ENCODE data around the gene RETREG3. TPM values are rescaled to one million over a fixed set of nuclear protein-coding genes. Genes with fewer than 3 reads are reported as not detected.

Gene RETREG3
- total and polyA plus RNA-seq, 2 of the 13 experiments (the other 11 are each of a cell fraction or from before 2014, with no cell fraction given), result 47.0 to 55.8 TPM

DNA sequence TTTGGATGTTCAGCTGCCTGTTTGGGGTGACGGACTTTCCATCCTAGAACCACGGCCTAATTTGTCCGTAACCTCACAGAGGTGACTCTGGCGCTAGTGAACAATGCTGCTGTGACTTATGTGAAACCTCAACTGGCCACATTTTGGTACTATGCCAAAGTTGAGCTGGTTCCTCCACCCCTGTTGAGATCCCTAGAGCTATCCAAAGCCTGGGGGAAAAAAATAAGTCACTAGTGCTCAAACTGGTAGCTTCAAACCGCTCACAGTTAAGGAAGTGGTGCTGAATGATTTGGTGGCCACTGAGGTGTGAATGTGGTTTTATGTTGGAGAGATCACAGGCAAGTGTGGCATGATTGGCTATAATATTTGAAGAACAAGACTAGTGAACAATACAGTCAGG, 38.6 kb upstream of the RETREG3 start:
- Histone ChIP-seq H3K4me1 (ENCODE audit: insufficient read depth, low read length) (peaks cover 21% of the 10 kb centered on the region), H4K20me1 (ENCODE audit: insufficient read depth, low read length) (no peaks in the 10 kb centered on the region), H3K27ac (ENCODE audit: extremely low read length, insufficient read depth, low read length) (no peak overlapping the region), H3K79me2 (ENCODE audit: insufficient read depth, low read length) (no peaks in the 10 kb centered on the region), H3K4me3 (replicated peaks in 1 of 3; ENCODE audit: insufficient read depth in 1 of 3, low read depth in 2 of 3, low read length in 3 of 3) (no peak overlapping the region), H3K9me3 (ENCODE audit: low read length) (no peaks in the 10 kb centered on the region), H2AFZ (ENCODE audit: low read length) (no peak overlapping the region), H3K36me3 (replicated peaks in 1 of 2; ENCODE audit: control insufficient read depth in 1 of 2, insufficient read depth in 2 of 2, low read length in 2 of 2) (no peaks in the 10 kb centered on the region), H3K27me3 (ENCODE audit: control insufficient read depth in 1 of 2, insufficient read depth in 2 of 2, low read length in 2 of 2) (peaks cover 0 to 11% of the 10 kb centered on the region in 2 experiments; a peak in 3 of 5 replicates), H3K4me2 (ENCODE audit: low read depth, low read length) (no peak overlapping the region), H3K9ac (ENCODE audit: insufficient read depth, low read depth, low read length) (no peak overlapping the region)
- in situ Hi-C loops (cut with HindIII; ENCODE audit: extremely low pct_ligation_motif_present, low pct_unique_long_range_greater_than_20kb), result no loop called here
- TF ChIP-seq MED13 (CRISPR knock-in tag; IDR thresholded peaks at IDR 0.05) (no peak), ZNF496 (CRISPR knock-in tag; IDR thresholded peaks at IDR 0.05; ENCODE audit: insufficient replicate concordance) (no peak), SRF (IDR thresholded peaks at IDR 0.05; ENCODE audit: low read depth, low read length) (no peak), TMF1 (CRISPR knock-in tag; IDR thresholded peaks at IDR 0.05; ENCODE audit: low read depth) (no peak), MXD4 (CRISPR knock-in tag; IDR thresholded peaks at IDR 0.05) (no peak), ZNF839 (CRISPR knock-in tag; IDR thresholded peaks at IDR 0.05; ENCODE audit: borderline replicate concordance) (no peak), ATF2 (CRISPR knock-in tag; IDR thresholded peaks at IDR 0.05) (no peak), MXD1 (CRISPR knock-in tag; IDR thresholded peaks at IDR 0.05) (no peak)
- TF ChIP-seq, protein P1, sequence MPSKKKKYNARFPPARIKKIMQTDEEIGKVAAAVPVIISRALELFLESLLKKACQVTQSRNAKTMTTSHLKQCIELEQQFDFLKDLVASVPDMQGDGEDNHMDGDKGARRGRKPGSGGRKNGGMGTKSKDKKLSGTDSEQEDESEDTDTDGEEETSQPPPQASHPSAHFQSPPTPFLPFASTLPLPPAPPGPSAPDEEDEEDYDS (CRISPR knock-in tag; IDR thresholded peaks at IDR 0.05), result no peak
- TF ChIP-seq, protein P2, sequence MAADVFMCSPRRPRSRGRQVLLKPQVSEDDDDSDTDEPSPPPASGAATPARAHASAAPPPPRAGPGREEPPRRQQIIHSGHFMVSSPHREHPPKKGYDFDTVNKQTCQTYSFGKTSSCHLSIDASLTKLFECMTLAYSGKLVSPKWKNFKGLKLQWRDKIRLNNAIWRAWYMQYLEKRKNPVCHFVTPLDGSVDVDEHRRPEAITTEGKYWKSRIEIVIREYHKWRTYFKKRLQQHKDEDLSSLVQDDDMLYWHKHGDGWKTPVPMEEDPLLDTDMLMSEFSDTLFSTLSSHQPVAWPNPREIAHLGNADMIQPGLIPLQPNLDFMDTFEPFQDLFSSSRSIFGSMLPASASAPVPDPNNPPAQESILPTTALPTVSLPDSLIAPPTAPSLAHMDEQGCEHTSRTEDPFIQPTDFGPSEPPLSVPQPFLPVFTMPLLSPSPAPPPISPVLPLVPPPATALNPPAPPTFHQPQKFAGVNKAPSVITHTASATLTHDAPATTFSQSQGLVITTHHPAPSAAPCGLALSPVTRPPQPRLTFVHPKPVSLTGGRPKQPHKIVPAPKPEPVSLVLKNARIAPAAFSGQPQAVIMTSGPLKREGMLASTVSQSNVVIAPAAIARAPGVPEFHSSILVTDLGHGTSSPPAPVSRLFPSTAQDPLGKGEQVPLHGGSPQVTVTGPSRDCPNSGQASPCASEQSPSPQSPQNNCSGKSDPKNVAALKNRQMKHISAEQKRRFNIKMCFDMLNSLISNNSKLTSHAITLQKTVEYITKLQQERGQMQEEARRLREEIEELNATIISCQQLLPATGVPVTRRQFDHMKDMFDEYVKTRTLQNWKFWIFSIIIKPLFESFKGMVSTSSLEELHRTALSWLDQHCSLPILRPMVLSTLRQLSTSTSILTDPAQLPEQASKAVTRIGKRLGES (CRISPR knock-in tag; IDR thresholded peaks at IDR 0.05; ENCODE audit: borderline replicate concordance), result no peak
- intact Hi-C loops (cut with micrococcal nuclease; ENCODE audit: unreplicated experiment), result no loop called here
- ChIA-PET CTCF (ENCODE audit: low intra/inter-chr PET ratio, low total read pairs) (no interaction called here), POLR2A (no interaction called here)
- no TSS peak for BruUV-seq (replicated peaks)
- ATAC-seq (no peak), DNase-seq (ENCODE audit: low spot score) (no peak), FAIRE-seq (no peak)
- WGBS (ENCODE audit: low lambda C conversion rate), result 51% methylated on average over 5 of the region's 5 CpGs

Measured in HepG2 (cell line).